HG03521 (cell line): Measurements from ENCODE around the gene EFCAB6.

ENCODE experiments used
- ATAC-seq: cut with Tn5 transposase; IDR thresholded peaks from one replicate; pipeline ENCODE4 v1.9.1; 2021; ENCODE audit warnings: mild to moderate bottlenecking, moderate library complexity; ENCODE audit not compliant: unreplicated experiment

The EFCAB6 gene

DNA sequence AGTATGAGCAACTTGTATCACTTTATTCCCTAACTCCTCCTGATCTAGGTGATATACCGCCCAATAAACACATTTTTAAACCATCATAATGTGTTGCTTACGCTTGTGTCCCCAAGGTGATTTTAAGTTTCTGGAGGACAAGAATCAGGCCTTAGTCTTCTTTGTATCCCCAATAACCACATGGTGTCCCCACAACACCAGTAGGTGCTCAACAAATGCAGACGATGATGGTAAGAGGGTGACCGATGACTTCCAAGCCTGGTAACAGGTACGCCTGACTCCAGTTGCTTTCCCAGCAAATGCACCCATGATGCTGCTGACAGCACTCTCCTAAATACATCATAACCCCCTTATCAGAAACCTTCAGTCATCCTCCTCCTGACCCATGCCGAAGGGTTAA lies 64.2 kb downstream of the EFCAB6 start:
- no peak for ATAC-seq

DNA sequence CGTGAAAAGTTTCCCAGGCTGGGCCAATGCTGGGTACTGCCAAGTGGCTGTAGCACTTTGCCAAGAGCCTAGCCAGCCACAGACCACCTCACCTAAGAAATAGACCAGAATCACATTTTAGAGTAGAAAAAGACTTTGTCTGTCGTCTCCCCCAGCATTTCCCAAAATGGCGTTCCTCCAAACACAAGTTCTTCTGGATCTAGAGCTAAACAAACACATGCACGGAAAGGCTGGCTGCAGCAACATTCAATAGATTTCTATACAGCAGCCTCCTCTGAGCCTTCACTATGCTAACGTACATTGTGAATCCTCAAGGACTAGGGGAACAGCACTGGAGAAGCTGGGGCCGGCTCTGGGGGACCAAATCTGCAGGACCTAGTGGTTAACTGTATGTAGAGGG lies 65.0 kb downstream of the EFCAB6 start:
- ATAC-seq: no peak

DNA sequence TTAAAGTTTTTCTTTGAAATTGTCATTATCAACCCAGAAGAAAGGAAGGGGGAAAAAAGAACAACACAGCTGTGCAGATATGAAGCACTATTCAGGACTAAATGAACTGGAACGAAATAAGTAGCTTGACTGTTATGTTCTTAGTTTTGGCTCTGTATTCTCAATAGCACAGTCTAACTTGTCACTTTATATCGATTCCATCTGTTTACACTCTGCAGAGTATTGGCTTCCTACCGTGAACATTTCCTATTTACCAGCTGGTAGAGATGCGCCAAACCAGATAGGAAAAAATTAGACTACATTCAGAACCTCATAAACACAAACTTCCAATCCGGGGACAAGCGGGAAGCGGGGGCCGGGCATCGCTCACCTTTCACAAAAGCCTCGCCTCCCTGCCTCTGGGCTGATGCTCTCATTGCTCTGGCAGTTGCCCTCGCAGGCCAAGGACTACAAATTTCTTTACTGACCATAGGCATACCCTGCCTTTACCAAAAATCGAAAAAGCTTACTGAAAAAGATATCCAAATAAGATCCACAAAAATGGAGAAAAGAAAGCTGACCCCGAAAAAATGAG lies 66.2 kb downstream of the EFCAB6 start:
- ATAC-seq: no peak

DNA sequence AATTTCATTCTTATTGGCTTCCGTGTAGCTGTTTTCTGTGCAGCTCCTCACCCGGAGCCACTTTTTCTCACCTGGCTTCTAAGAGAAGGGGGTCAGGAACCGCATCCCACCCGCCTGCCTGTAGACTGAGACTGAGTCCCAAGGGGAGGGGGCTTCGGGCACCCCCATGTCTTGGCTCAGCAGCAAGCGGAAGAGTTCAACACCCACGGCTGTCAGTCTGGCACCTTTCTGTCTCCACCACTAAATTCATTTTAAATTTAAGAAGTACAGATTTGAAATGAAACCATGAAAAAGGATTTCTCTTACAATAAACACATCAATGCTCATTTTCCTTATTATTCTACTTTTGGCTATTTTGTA lies 66.7 kb downstream of the EFCAB6 start:
- ATAC-seq: no peak

DNA sequence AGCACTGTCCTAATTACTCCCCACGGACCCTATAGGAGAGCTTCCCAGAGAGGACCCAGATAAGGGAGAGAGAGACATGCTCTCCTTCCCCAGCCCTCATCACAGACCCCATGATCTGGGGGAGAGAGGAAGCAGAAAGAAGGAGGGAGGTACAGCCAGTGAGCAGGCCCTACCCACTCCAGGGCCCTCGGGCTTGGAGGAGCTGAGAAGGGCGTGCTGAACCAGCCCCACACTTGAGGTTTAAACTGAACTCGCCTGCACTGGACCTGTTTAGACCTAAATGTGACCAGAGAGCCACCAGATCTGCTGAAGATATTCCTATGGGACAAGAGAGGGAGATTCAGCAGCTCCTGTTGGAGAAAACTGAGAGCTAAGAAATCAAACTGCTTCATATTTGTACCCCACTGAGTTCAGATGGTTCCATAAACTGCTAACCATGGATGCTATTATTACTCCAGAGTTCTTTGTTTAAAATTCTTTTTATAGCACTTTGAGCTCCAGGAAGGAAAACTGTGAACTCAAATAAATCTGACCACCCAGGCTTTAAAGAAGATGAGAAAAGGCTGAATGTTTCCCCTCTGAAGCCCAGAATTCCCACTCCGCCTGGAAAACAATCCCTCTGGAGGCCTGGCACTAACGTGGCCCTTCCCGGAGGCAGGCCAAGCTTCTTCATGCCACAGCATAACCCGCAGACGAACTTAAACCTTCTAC lies 67.2 kb downstream of the EFCAB6 start:
- ATAC-seq: no peak

DNA sequence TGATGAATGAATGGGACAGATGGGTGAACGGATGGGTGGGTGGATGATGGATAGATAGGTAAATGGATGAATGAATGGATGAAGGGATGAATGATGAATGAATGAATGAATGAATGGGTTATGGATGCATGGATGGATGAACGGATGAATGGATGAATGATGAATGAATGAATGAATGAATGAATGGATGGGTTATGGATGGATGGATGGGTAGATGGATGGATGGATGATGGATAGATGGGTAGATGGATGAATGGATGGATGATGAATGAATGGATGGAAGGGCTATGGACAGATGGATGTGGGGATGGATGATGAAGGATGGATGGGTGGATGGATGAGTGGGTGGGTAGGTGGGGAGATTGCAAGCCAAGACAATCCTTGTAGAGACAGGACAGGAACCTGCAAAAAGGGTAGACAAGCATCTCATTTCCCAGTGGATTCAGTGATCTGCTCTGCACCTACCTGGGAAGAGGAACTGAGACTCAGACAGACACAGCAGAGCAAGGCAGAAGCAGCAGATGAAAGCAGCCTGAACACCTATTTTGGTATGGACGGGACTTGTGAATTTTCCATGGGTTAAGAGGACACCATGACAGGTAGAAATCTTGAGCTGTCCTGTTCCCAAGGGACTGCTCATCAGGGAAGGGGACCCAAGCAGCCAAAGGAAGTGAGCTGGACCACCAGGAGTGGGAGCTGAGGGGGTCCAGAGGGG lies 68.0 kb downstream of the EFCAB6 start:
- ATAC-seq: no peak

DNA sequence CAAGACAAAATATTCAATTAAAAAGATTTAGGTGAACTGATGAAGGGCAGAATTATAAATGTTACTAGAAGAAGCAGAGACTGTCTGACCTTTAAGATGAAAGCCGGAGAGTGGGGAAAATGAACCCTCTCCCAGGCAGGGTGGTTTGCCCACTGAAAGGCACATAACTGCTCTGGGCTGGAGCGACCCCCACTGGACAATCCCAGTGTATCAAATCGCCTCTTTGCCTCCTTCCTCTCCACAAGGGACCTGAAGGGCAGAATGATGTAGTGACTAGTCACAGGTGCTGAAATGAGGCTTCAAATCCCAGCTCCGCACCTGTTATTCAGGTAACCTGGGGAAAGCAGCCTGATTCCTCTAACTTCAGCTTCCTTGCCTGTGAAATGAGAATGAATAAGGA lies 69.0 kb downstream of the EFCAB6 start:
- no peak for ATAC-seq

DNA sequence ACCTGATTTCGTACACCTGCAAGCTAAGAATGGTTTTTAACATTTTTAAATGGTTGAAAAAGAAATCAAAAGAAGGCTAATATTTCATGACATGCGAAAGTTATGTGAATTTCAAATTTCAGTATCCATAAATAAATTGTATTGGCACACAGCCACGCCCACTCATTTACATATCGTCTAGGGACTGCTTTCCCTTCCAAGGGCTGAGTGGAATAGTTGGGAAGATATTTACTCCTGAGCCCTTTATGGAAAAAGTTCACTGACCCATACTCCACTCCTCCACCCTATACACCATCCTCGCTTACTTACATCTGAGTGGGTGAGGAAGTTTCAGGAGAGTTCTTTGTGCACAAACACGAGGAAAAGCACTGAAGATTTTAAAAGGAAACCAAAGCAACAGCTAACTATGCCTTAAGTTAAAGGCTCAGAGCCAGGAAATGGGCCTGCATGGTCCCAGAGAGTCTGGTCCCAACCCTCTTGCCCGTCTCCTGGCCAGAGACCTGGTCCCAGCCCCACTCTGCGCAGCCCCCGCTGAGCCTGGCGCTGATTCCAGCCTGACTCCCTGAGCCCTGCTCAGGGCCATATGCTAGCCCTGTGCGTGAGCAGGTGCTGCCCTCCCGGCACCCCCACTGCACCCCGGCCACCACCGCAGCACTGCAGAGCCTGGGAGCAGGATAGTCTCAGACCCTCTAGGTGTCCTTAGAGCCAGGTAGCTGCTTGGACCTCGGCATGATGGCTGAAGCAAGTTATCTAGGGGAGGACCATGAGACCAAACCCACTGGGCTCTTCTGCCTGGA lies 69.8 kb downstream of the EFCAB6 start:
- no peak for ATAC-seq

DNA sequence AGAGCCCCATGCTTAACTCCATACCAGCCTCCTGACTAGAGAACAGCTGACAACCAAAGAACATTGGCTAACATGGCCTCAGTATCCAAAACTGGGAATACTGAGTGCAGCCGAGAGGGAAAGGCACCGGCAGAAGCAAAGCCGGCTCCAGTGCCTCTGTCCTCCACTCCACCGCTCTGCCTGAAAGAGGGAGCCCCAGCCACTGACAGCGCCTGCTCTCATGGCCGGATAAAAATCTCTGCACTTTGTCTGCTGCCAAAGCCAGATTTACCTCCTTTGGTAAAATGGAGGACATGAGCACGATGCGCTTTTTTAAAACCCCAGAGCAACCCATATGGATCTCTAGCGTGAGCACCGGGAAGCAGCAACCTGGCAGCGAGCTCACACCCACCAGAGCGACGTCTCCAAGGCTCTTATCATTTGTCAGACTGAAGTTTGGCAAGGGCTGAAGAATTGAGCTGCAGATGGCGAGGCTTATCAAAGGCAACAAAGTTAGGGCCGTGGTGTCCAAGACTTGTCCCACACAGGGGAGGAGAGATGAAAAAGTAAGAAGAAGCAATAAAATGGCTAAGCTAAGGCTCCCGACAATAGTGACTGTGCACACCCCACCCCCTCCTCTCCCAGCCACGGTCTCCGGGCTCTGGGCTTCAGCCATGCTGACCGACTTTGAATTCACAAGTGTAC lies 71.4 kb downstream of the EFCAB6 start:
- no peak for ATAC-seq

DNA sequence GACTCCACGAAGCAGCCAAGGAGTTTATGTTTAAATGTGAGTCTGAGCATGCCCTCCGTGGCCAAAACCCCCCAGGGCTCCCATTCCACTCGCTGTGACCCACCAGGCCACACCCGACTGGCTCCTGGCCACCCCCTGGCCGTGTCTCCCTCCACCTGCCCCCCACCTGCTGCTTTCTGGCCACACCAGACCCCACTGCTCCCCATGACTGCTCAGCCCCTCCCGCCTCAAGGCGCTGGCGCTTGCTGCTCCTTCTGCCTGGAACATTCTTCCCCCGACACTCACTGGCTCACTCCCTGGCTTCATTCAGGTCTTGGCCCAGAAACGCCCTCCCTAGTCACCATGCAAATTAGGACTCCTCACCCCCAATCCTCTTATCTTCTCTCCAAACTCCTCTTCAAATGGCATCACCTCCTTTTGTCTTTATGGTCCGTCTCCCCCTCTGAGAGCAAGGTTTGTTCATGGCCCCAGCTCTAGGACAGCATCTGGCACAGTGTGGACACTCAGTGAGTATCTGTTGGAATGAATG lies 72.2 kb downstream of the EFCAB6 start:
- ATAC-seq: no peak

DNA sequence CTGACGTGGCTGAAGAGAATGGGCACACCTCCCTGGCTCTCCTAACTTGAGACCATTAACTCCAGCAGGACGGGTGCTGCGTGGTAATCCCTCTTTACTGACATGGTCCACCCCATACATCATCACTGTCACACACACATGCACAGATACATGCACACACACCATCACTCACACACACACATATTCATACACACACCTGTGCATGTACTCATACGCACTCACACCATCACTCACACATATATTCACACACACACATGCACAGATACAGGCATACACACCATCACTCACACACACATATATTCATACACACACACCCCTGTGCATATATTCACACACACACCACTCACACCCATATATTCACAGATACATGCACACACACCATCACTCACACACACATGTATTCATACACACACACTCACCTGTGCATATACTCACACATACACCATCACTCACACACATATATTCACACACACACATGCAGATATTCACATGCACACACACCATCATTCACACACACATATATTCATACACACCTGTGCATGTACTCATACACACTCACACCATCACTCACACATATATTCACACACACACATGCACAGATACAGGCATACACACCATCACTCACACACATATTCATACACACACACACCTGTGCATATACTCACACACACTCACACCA lies 74.8 kb downstream of the EFCAB6 start:
- ATAC-seq: no peak

DNA sequence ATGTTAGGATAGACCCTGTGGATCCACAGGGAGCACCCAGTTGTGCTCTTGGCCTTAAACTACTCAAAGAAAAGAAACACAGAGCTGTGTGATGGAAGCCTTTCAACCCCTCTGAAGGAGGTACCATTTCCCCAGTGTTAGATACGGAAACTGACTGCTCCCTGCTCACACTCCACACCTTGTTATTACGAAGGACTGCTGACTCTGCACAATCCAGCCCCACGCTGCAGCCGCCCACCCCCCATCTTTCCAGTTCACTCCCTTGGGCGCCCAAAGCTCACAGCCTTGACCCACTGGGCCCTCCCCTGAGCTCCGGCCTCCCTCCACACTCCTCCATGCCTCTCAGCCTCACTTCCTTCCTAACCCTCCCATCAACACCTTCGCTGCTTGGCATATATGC lies 75.5 kb downstream of the EFCAB6 start:
- no peak for ATAC-seq

DNA sequence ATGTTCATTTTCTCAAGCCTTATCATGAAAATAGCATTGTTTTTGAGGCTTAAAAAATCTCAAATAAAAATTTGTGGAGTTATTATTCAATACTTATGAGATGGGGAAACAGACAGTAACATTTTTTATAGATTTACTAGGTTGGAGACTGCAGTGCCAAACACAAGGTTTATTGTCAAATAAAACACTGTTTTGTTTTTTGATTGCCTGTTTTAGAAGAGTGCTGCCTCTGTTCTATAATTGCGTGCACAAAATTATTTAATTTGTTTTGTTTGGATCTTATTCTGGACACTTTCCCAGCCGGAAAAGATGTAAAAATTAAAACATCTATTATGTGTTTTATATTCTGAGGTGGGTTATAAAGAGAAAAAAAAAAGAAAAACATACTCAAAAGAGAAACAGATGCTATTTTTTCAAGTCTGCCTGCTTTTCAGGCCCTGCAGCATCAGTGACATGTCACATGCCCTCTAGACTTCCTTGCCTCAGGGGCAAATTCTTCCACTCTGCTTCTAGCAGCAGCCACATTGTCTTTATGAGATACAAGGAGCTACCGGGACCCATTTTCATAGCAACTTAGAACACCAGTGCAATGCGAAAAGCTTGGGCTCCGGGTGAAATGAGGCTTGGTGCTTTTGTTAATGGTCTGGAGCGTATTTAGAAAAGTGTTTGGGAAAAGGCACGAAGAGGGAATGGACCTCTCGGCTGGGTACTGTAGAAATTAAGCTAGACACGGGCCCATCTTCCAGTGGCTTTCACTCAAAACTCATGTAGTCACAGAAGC lies 77.5 kb downstream of the EFCAB6 start:
- ATAC-seq: no peak

DNA sequence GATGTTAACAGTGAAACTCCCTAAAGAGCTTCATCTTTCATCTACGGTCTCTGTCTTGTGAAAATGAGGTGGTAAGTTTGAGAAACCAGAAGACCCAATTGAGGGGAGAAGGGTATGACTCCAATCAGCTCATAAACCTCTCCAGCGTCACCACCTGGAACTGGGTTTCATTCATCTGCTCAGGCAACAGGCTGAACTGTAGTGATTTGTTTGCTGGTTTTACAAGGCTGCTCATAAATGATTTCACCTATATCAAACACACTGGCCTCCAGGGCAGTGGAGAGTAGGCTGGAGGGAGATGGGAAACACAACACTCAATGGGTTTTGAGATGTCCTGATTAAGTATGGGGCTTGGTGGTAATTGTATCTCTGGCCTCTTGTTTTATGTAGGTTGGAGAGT lies 79.0 kb downstream of the EFCAB6 start:
- no peak for ATAC-seq

DNA sequence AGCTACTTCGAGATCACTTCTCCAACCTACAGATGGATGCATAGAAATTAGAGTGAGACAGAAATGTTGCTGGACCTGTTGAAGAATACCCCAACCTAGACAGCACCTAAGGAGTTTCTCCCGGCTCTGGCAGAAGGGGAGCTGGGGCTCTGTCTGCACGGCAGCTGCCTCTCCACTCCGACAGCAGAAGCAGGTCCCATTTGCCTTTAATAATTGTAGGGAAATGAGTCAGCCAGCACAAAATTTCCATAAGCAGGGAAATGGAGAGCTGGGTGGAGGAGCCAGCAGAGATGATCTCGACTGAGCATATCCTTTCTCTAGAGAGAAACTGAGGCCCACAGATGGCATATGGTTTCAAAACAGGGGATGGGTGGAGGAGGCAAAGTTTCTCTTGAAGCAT lies 80.1 kb downstream of the EFCAB6 start:
- ATAC-seq: no peak

DNA sequence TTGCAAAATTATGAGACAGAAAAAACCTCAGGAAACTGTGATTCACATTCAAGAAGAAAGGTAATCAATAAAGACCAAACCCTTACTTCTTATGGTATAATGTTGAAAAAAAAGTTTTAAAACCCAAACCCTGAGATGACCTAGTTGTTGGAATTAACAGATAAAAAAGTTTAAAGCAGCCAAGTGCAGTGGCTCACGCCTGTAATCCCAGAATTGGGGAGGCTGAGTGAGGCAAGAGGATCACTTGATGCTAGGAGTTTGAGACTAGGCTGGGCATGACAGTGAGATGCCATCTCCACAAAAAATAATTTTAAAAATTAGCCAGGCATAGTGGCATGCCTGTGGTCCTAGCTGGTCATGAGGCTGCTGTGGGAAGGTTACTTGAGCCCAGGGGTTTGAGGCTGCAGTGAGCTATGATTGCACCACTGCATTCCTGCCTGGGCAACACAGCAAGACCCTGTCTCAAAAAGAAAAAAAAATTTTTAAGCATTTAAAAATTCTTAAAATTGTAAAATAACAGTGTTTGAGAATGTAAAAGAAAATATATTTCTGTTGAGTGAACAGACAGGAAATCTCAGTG lies 85.1 kb downstream of the EFCAB6 start:
- ATAC-seq: no peak

DNA sequence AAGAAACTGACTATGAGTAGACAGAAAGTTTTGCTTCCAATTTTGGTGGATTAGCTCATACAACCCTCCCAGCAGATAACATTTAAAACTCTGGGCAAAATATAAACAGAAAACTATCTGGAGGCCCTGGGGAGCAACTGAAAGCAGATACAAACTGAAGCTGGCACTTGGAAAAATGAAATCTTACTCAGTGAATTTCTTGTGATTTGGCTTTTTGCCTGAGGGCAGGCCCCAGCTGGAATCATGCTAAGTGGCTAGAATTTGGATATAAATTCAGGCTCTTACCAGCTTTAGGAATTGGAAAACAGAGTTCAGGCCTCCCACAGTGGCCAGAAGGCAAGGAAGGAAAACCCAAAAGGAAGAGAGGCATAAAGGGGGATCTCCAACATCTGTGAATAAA lies 85.8 kb downstream of the EFCAB6 start:
- ATAC-seq: no peak

DNA sequence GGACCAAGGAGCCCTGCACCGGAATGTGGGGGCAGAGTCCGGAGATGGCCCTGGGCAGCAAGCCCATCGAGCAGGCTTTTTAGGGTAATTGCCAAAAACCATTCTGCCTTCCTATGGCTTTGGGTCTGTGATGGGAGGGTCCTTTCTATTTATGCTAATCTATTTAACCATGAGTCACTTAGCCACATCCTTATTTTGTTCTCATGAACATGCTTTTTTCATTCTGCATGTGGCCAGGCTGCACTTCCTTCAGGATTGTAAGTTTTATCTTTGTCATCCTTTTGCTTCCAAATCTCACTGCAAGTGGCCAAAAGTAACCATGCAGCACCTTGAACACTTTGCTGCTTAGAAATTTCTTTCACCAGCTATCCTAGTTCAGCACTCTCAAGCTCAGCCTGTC lies 88.3 kb downstream of the EFCAB6 start:
- no peak for ATAC-seq

DNA sequence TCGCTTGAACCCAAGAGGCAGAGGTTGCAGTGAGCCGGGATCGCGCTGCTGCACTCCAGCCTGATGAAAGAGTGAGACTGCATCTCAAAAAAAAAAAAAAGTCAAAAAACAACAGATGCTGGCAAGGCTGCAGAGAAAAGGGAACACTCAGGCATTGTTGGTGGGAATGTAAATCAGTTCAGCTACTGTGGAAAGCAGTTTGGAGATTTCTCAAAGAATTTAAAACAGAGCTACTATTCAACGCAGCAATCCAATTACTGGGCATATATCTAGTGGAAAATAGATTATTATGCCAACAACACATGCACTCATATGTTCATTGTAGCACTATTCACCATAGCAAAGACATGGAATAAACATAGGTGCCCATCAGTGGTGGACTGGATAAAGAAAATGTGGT lies 89.7 kb downstream of the EFCAB6 start:
- ATAC-seq: no peak
